HG03378 (cell line): Measurements from ENCODE around the gene KCNJ14.

Experiments
- ATAC-seq: cut with Tn5 transposase; IDR thresholded peaks from one replicate; pipeline ENCODE4 v1.9.1; 2021; ENCODE audit warnings: mild to moderate bottlenecking, moderate library complexity; ENCODE audit not compliant: unreplicated experiment

KCNJ14 gene

DNA sequence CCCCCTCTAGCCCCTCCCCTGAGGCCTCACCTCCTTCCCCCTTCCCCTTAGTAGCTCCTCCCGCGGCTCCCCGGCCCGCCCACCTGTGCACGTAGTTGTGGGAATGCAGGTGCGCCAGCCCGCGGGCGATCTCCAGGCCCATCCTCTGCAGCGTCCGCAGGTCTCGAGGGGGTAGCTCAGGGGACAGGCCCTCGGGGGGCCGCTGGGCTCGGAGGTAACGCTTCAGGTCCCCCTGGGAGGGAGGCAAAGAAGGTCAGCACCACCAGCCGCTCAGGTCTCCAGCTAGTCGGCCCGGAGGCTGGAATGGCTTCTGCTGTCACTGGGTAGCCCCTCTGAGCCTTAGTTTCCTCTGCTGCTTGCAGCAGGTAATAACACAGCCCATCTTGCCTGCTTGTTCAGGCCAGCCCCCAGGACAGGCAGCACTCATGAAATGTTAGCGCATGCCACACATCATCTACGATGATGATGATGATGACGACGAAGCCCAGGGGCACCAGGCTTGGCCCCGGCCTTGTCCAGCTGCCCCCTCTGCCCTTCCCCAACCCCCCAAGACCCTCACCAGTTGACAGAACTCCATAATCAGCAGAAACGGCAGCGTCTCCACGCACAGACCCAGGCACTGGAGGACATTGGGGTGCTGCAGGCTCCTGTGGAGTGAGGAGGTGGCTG is 47.1 kb downstream of the KCNJ14 start:
- ATAC-seq, result no peak

DNA sequence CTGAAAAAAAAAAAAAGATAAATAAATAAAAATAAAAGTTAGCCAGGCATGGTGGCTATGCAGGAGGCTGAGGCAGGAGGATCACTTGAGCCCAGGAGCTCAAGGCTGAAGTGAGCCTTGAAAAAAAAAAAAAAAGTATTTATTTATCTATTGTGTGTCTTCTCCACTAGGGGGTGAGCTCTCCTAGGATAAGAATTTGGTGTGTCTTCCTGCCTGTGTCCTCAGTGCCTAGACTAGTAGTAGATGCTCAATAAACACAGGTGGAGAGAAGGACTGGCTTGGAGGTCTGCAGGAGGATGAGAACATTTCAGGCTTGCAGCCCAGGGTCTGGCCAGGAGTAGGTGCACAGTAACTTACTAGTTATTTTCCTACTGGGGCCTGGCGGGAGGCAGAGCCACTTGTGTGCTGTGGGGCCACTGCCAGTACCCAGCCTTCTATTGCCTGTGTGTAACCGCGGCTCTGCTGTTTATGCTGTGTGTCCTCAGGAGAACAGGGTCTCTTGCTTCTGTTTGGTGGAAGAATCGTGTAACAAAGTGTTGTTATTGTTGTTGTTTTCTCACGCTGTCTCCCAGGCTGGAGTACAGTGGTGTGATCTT is 50.9 kb downstream of the KCNJ14 start:
- ATAC-seq, result no peak

DNA sequence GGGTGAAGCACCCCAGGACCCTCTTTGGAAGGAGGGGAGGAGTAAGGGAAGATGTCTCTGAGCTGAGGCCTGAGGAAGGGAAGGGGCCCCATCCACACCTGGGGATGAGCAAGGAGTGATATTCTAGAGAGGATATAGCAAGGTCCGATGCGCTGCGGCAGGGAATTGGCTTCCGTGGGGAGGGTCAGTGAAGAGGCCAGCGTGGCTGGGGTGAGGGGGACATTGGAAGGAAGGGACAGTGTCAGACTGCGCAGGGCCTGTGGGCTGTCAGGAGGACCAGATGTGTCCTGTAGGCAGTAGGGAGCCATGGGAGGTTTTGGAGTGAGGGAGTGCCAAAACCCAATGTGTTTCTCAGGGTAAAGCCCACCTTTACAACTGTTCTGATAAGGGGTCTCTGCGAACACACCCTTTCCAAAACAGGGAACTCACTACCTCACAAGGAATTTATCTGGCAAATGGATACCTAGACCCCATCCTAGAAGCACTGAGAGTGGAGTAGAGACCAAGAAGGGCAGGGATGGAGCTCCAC is 52.6 kb downstream of the KCNJ14 start:
- no peak for ATAC-seq

DNA sequence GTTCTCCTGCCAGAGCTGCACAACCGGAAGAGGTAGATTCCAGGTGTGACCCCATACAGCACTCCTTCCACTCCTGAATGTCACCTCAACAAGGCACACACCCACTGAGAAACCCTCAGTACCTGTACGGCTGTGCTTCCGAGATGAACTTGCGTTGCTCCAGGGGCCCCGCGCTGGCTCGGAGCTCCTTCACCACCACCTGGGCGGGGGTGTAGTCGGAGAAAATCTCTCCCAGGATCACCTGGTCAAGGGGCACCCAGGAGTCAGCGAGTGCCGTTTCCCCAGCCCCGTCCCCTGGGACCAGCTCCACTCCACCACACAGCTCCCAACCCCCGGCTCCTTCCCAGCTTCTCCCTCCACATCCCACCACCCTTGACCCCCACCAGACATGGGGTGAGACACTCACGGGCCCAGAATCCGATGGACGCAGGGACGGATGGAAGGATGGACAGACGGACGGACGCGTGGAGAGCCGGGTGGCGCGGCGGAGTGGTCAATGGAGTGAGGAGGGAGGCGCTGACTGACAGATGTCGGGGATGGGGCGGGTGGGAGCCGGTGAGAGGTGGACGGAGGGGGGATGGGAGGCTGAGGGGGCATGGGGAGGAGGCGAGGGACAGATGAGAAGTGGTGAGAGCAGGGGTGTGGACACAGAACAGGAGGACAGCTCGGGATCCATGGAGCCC is 53.5 kb downstream of the KCNJ14 start:
- no peak for ATAC-seq

DNA sequence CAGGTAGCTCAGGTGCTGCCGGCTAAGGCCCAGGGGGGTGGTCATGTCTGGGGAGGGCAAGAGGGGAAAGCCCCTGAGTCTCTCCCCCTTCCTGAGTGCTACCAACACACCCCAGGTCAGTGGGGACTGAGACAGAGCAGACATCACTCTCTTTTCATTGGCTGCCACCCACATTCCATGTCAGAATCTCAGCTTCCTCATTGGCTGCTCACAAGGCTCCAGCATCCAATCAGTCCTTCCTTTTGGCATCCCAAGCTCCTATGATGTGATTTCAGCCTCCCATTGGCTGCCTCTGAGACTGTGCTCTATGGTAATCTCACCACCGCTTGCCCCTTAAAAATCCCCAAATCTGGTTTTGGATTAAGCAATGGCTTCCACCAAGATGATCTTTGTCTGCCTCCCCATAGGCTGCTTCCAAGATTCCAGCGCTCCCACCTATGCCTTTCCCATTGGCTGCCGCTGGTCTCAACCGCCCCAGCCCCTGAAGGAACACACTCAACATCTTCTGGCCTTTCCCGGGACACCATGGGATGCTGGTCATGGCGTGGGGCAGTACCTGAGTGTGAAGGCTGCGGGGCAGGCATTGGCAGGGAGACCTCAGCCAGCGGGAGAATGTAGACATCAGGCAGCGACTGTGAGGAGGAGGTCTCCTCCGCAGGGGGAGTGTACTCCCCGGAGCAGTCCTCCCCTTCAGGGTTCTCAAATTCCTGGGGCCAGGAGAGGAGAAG is 54.3 kb downstream of the KCNJ14 start:
- ATAC-seq, result no peak

DNA sequence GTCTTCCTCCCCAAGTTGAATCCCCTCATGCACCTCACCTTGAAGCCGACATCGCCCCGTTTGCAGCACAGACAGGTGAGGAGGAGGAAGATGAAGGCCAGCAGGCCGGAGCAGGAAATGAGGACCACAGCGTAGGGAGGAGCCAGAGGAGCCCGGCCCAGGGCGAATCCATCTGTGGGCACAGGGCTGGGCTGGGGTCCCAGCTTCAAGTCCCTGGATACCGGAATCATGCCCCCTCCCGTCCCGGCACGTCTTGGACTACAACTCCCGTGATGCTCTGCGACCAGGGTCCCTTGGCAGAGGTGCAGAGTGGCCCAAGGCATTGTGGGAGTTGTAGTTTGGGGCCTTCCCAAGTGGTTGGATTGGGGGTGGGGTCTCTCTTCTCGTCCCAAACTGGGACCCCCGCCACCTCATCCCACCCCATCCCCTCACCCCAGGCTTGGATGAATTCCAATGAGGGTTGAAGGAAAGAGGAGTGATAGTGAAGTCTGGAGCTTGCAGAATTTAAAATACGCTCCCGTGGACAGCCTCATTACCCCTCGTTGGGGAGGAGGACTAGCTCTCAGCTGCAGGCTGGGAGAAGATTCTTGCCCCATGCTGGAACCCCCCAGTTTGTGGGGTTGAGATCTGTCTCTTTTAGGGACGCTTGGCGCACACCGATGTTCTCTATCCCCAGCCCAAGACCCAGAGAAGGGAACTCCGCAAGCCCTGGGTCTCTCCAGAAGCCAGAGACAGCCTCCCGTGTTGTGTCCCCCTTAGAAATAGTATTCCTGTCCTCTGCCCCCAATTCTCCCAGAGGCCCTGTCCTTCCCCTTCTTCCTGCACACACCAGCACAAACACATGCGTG is 55.3 kb downstream of the KCNJ14 start:
- ATAC-seq, result no peak

DNA sequence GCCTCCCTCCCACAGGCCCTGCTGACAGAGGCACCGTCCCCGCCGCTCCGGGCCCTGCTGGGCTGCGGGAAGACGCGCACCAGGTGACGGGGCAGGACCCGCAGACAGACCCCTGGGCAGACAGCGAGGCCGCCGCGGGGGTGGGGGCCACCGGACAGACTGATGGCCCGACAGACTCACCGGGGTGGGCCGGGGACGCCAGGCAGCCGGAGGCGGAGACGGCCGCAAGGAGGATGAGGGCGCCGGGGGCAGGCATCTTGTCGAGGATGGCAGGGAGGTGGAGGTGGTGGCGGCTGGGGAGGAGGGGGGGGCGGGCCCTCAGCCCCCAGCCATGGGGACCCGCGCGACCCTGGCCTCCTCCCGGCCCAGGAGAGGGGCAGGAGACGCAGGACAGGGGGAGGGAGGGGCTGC is 56.0 kb downstream of the KCNJ14 start:
- ATAC-seq, result no peak

DNA sequence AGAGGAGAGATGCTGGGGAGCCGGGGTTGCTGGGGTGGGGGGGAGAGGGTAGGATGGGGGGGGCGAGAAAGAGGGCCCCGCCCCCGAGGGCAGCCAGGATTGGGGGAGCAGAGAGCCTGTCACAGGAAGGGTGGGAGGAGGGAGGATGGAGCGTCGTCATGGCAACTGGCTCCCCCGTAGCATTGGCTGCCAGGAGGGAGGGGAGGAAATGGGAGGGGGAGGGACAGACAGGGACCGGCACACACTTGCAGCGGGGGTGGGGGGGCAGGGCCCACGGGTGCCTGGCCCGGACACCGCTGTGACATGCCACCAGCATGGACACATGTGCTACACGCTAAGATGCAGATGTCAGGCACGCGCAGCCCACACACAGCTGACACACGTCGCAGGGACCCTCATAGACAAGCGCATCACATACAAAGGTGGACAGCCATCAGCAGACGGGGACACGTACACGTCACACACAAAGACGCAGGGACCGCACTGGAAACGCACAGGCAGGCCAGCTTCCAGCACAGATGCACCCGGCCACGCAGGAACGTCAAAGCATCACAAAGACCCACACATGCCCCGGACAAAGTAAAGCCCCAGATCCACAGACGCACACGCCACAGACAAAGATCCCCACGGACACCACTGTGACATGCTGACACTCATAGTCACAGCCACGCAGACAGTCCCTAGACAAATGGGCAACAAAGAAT is 56.6 kb downstream of the KCNJ14 start, which contains the start of gene LMTK3:
LMTK3 (minus strand) TSS at position 36 of the 704 bp plus-strand sequence. CDS start 259 bp downstream, outside the sequence.
- ATAC-seq, result no peak

DNA sequence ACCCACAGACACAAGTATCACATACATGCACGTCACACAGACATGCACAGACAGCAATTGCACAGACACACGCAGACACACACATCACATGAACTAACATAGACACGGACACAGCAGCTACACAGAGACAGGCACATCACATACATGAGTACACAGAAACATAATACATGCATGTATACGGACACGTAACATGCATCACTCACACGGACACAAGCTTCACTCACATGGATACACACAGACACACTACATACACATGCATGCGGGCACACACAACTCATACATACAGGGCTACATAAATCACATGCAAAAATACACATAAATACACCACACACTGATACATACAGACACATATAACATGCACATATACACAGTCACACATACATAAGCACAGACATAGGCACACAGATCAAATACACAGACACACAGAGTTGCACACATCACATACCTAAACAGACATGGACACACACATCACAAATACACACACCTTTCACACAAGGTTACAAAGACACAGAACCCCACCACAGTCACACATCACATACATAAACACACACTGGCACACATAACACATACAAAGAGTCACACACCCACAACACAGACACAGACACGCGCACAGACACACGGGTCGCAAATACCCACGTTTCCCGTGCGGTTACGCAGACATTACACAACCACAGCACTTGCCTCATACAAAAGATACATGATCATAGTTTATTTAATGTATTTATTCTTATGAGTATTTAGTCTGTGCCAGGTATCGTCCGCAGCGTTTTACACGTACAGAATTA is 57.3 kb downstream of the KCNJ14 start:
- ATAC-seq, result no peak

DNA sequence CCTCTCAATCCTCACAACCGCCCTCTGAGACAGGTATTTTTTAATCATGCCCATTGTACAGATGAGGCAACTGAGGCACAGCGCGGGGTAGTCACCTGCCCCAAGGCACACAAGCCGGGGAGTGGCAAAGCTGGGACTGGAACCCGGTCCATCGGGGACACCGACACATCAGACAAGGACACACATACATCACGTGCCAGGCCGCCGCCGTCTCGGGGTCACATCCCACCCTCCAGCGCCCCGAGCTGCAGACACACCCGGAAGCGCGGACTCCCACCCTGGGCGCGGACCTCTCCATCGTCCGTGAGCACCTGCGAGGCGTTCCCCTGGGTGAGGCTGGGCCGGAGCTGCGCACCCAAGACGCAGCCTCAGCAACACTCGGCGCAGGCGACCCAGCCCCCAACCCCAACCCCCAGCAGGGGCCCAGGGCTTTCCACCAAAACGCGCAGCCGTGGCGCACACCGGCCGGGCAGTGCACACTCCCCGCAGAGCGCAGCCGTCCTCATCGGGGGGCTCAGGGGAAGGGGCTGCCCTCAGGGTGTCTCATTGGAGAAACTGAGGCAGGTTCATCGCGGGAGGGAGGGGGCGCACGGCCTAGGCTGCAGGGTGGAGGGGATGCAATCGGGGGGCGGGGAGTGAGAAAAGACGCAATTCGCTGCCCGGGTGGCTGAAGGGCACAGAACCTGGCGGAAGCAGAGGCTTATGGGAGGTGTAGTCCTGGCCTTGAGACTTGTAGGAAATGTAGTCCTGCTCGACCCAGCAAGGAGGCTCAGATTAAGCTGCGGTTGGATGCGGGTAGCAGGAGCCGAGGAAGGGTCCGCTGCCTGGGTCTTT is 58.1 kb downstream of the KCNJ14 start:
- ATAC-seq, result no peak

DNA sequence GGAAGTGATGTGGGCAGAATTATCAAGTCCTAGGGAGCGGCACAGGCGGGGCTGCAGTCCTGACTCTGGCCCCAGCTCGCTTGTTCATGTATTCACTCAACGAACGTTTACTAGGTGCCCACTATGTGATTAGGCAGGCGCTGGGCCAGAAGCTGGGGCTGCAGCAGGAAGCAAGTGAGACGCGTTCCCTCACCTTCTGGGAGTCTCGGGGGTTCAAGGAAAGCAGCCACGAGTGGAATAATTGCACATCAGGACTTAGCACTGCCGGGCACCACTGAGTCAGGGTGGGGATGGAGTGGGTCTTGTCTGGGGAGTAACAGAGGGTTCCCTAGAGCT is 58.7 kb downstream of the KCNJ14 start:
- ATAC-seq, result no peak

DNA sequence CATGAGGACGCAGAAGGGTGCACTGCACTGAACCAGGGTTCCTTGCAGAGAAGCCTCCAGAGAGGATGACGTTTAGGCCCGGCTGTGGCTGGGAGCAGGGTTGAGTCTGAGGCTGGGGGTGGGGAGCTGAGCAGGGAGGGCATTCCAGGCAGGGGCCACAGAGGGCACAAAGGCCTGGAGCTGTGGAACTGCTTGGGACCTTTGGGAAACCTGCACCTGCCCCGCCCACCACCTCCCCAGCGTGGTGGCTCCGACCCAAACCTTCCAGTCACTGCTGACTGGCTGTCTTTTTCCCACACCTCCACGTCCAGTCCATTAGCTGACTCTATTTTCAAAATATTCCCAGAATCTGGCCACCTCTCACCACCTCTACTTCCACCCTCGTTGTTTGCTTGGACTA is 61.2 kb downstream of the KCNJ14 start:
- no peak for ATAC-seq
